BLaER1 treated with 17β-estradiol and CSF1 and Interleukin-3, amounts not matched to agents 10 nM and 100 nM (cell line): Measurements from ENCODE around the gene TESMIN.

Source experiments
- H3K27ac ChIP-seq, 11 experiments: shearing (Covaris generic); formaldehyde crosslinking; 2 replicates each; pipeline ENCODE4 v1.8.1; 2022
- H3K27me3 ChIP-seq, 11 experiments: shearing (Covaris generic); formaldehyde crosslinking; 2 replicates each; pipeline ENCODE4 v1.8.1; 2022
- H3K36me3 ChIP-seq, 11 experiments: shearing (Covaris generic); formaldehyde crosslinking; 2 replicates each; pipeline ENCODE4 v1.8.1; 2022
- H3K4me1 ChIP-seq, 10 experiments: shearing (Covaris generic); formaldehyde crosslinking; 2 replicates each; pipeline ENCODE4 v1.8.1; 2022
- H3K4me2 ChIP-seq, 11 experiments: shearing (Covaris generic); formaldehyde crosslinking; 2 replicates each; pipeline ENCODE4 v1.8.1; 2022
- H3K4me3 ChIP-seq, 10 experiments: shearing (Covaris generic); formaldehyde crosslinking; 2 replicates each; pipeline ENCODE4 v1.8.1; 2022
- H3K9ac ChIP-seq, 11 experiments: shearing (Covaris generic); formaldehyde crosslinking; 2 replicates each; pipeline ENCODE4 v1.8.1; 2022
- H3K9me3 ChIP-seq, 11 experiments: shearing (Covaris generic); formaldehyde crosslinking; replicated peaks in 1 of 11; 2 replicates each; pipeline ENCODE4 v1.8.1; 2022
- H4K20me1 ChIP-seq, 11 experiments: shearing (Covaris generic); formaldehyde crosslinking; 2 replicates each; pipeline ENCODE4 v1.8.1; 2022
- Cebpa-rat ChIP-seq, 11 experiments: shearing (Covaris generic); IDR thresholded peaks; 2 replicates each; pipeline ENCODE4 v1.8.1; 2022

TESMIN gene

GRCh38 chr11:68751331-68751856 lies at the start of gene TESMIN:
Gene TESMIN (minus strand): TSS chr11:68751520. CDS start chr11:68750660, 860 bp downstream.
- no peak for TF ChIP-seq Cebpa-rat (IDR thresholded peaks at IDR 0.05)
- peaks cover 0 to 57% (median 32%) of the 10 kb centered on the region in 10 experiments; a peak in 17 of 20 replicates for H3K4me1 ChIP-seq
- H3K27me3 ChIP-seq, result peaks cover 0 to 11% (median 4%) of the 10 kb centered on the region in 11 experiments; a peak in 8 of 22 replicates
- H3K4me2 ChIP-seq, result peak within 1 kb of the TSS; percentile 61 to 81 (median 76)
- H3K4me3 ChIP-seq, result peak within 1 kb of the TSS; percentile 46 to 73 (median 58); a peak in 19 of 20 replicates
- H3K9me3 ChIP-seq, result peaks cover 0 to 12% (median 0%) of the 10 kb centered on the region in 11 experiments; a peak in 6 of 22 replicates
- H3K36me3 ChIP-seq, result peaks cover 0 to 16% (median 4%) of the 10 kb centered on the region in 11 experiments; a peak in 7 of 22 replicates
- peak within 1 kb of the TSS in 9 of 11 experiments; percentile 49 to 85 (median 70); a peak in 17 of 22 replicates for H3K27ac ChIP-seq
- peak within 1 kb of the TSS; percentile 19 to 79 (median 69); a peak in 16 of 22 replicates for H3K9ac ChIP-seq
- peaks cover 0 to 8% (median 0%) of the 10 kb centered on the region in 11 experiments; a peak in 1 of 22 replicates for H4K20me1 ChIP-seq

- peaks cover 28 to 98% (median 79%) of the 10 kb centered on the region in 11 experiments; a peak in 20 of 22 replicates for H3K36me3 ChIP-seq
- H3K4me2 ChIP-seq, result no peak overlapping the region
- no peaks in the 10 kb centered on the region for H3K27me3 ChIP-seq
- H3K4me3 ChIP-seq, result no peak overlapping the region
- H3K4me1 ChIP-seq, result peaks cover 0 to 13% (median 4%) of the 10 kb centered on the region in 10 experiments; a peak in 10 of 20 replicates
- no peak overlapping the region for H3K27ac ChIP-seq
- H3K9ac ChIP-seq, result no peak overlapping the region
- TF ChIP-seq Cebpa-rat (IDR thresholded peaks at IDR 0.05), result no peak
- H3K9me3 ChIP-seq, result no peaks in the 10 kb centered on the region
- H4K20me1 ChIP-seq, result 0 out of 22 replicates have a peak, but pooled peaks cover 0 to 7% (median 0%) of the 10 kb centered on the region in 11 experiments
These were observed 47.0 kb upstream of the TESMIN start for GRCh38 chr11:68798221-68798813.

GRCh38 chr11:68796801-68797200 lies 45.5 kb upstream of the TESMIN start:
- Histone ChIP-seq H3K36me3 (peaks cover 41 to 99% (median 83%) of the 10 kb centered on the region in 11 experiments), H3K9me3 (no peaks in the 10 kb centered on the region), H3K4me1 (peaks cover 0 to 22% (median 6%) of the 10 kb centered on the region in 10 experiments; a peak in 10 of 20 replicates), H3K4me2 (no peak overlapping the region), H3K4me3 (no peak overlapping the region), H4K20me1 (0 out of 22 replicates have a peak, but pooled peaks cover 0 to 7% (median 0%) of the 10 kb centered on the region in 11 experiments), H3K27me3 (no peaks in the 10 kb centered on the region), H3K27ac (no peak overlapping the region), H3K9ac (no peak overlapping the region)
- no peak for TF ChIP-seq Cebpa-rat (IDR thresholded peaks at IDR 0.05)

GRCh38 chr11:68792400-68792966 lies 41.2 kb upstream of the TESMIN start:
- Histone ChIP-seq H3K36me3 (peaks cover 18 to 92% (median 68%) of the 10 kb centered on the region in 11 experiments), H3K4me2 (peak overlapping the region in 3 of 11 experiments; percentile 45 to 62 (median 56); a peak in 6 of 22 replicates), H3K9ac (no peak overlapping the region), H3K9me3 (no peaks in the 10 kb centered on the region), H3K4me3 (no peak overlapping the region), H3K4me1 (peaks cover 0 to 22% (median 8%) of the 10 kb centered on the region in 10 experiments; a peak in 11 of 20 replicates), H3K27me3 (no peaks in the 10 kb centered on the region), H3K27ac (no peak overlapping the region), H4K20me1 (no peaks in the 10 kb centered on the region)
- TF ChIP-seq Cebpa-rat (IDR thresholded peaks at IDR 0.05), result no peak

- Histone ChIP-seq H3K9ac (no peak overlapping the region), H3K4me3 (no peak overlapping the region), H3K4me2 (no peak overlapping the region), H3K27ac (no peak overlapping the region), H3K4me1 (peaks cover 0 to 4% (median 0%) of the 10 kb centered on the region in 10 experiments; a peak in 2 of 20 replicates), H4K20me1 (0 out of 22 replicates have a peak, but pooled peaks cover 0 to 2% (median 0%) of the 10 kb centered on the region in 11 experiments), H3K9me3 (no peaks in the 10 kb centered on the region), H3K36me3 (peaks cover 33 to 91% (median 69%) of the 10 kb centered on the region in 11 experiments; a peak in 21 of 22 replicates), H3K27me3 (no peaks in the 10 kb centered on the region)
- no peak for TF ChIP-seq Cebpa-rat (IDR thresholded peaks at IDR 0.05)
These were observed 33.3 kb upstream of the TESMIN start for GRCh38 chr11:68784653-68785052.

- no peaks in the 10 kb centered on the region for H3K9me3 ChIP-seq
- H3K9ac ChIP-seq, result no peak overlapping the region
- H4K20me1 ChIP-seq, result 0 out of 22 replicates have a peak, but pooled peaks cover 0 to 2% (median 0%) of the 10 kb centered on the region in 11 experiments
- H3K27ac ChIP-seq, result no peak overlapping the region
- H3K36me3 ChIP-seq, result peaks cover 33 to 96% (median 81%) of the 10 kb centered on the region in 11 experiments; a peak in 21 of 22 replicates
- peaks cover 0 to 4% (median 0%) of the 10 kb centered on the region in 10 experiments; a peak in 1 of 20 replicates for H3K4me1 ChIP-seq
- H3K4me3 ChIP-seq, result no peak overlapping the region
- H3K27me3 ChIP-seq, result no peaks in the 10 kb centered on the region
- H3K4me2 ChIP-seq, result no peak overlapping the region
- TF ChIP-seq Cebpa-rat (IDR thresholded peaks at IDR 0.05), result no peak
These were observed 32.0 kb upstream of the TESMIN start for GRCh38 chr11:68783216-68783821.

GRCh38 chr11:68782711-68783110 lies 31.4 kb upstream of the TESMIN start:
- Histone ChIP-seq H3K4me2 (no peak overlapping the region), H3K9me3 (no peaks in the 10 kb centered on the region), H3K36me3 (peaks cover 33 to 96% (median 84%) of the 10 kb centered on the region in 11 experiments; a peak in 21 of 22 replicates), H3K4me3 (no peak overlapping the region), H3K27ac (no peak overlapping the region), H4K20me1 (0 out of 22 replicates have a peak, but pooled peaks cover 0 to 2% (median 0%) of the 10 kb centered on the region in 11 experiments), H3K27me3 (no peaks in the 10 kb centered on the region), H3K9ac (no peak overlapping the region), H3K4me1 (peaks cover 0 to 4% (median 0%) of the 10 kb centered on the region in 10 experiments; a peak in 1 of 20 replicates)
- TF ChIP-seq Cebpa-rat (IDR thresholded peaks at IDR 0.05), result no peak

- 0 out of 22 replicates have a peak, but pooled peaks cover 0 to 2% (median 0%) of the 10 kb centered on the region in 11 experiments for H4K20me1 ChIP-seq
- H3K36me3 ChIP-seq, result peaks cover 52 to 97% (median 90%) of the 10 kb centered on the region in 11 experiments; a peak in 21 of 22 replicates
- H3K27ac ChIP-seq, result no peak overlapping the region
- no peak overlapping the region for H3K9ac ChIP-seq
- peaks cover 0 to 4% (median 0%) of the 10 kb centered on the region in 10 experiments; a peak in 1 of 20 replicates for H3K4me1 ChIP-seq
- no peak overlapping the region for H3K4me2 ChIP-seq
- H3K4me3 ChIP-seq, result no peak overlapping the region
- no peak for TF ChIP-seq Cebpa-rat (IDR thresholded peaks at IDR 0.05)
- H3K27me3 ChIP-seq, result no peaks in the 10 kb centered on the region
- H3K9me3 ChIP-seq, result no peaks in the 10 kb centered on the region
These were observed 29.5 kb upstream of the TESMIN start for GRCh38 chr11:68780829-68781228.
